Measurements from ENCODE around the gene SOX10.

Gene SOX10

GRCh38 chr22:37983860-37984791, at the start of gene SOX10:
Gene SOX10, minus strand, starts transcription at chr22:37984555. Its CDS starts 771 bp downstream, at chr22:37983784.
- DNase-seq (ENCODE audit: extremely low spot score): no peak
- POLR2A ChIA-PET: no interaction called here
- no peak for TF ChIP-seq ZNF384 (IDR thresholded peaks at IDR 0.05)
- CTCF ChIA-PET: interaction anchor here (0.5 kb wide), 1 partner anchor 148 kb away, joined by 3 read pairs; no protein-coding TSS in a partner anchor

- TF ChIP-seq LEF1 (IDR thresholded peaks at IDR 0.05; ENCODE audit: borderline replicate concordance) (no peak), FOXM1 (IDR thresholded peaks at IDR 0.05; ENCODE audit: borderline replicate concordance) (no peak), SP1 (IDR thresholded peaks at IDR 0.05) (no peak), TARDBP (IDR thresholded peaks at IDR 0.05) (no peak), L3MBTL2 (conservative IDR thresholded peaks at IDR 0.05) (no peak), CTBP1 (IDR thresholded peaks at IDR 0.05; ENCODE audit: borderline replicate concordance) (no peak), FOXK2 (IDR thresholded peaks at IDR 0.05) (no peak), NFRKB (IDR thresholded peaks at IDR 0.05) (no peak), FOXA1 (IDR thresholded peaks at IDR 0.05) (no peak), ELF4 (IDR thresholded peaks at IDR 0.05) (no peak), BHLHE40 (IDR thresholded peaks at IDR 0.05; ENCODE audit: borderline replicate concordance) (no peak), PKNOX1 (IDR thresholded peaks at IDR 0.05) (no peak), SUZ12 (IDR thresholded peaks at IDR 0.05) (no peak), HDGF (IDR thresholded peaks at IDR 0.05; ENCODE audit: borderline replicate concordance) (no peak), ARNT (IDR thresholded peaks at IDR 0.05) (no peak)
- ChIA-PET CTCF (interaction anchor here (0.6 to 2.9 kb wide), 2 partner anchors 19 to 292 kb away, joined by 3 to 10 read pairs; no protein-coding TSS in a partner anchor), POLR2A (no interaction called here)
- DNase-seq (ENCODE audit: extremely low spot score): no peak
These were observed 49.3 kb upstream of the SOX10 start for GRCh38 chr22:38033522-38034277.

- TF ChIP-seq BHLHE40 (IDR thresholded peaks at IDR 0.05; ENCODE audit: borderline replicate concordance): no peak
- TF ChIP-seq LEF1 (IDR thresholded peaks at IDR 0.05; ENCODE audit: borderline replicate concordance): 0 out of 2 replicates have a peak, but pooled peaks have one; percentile 53
- TF ChIP-seq PKNOX1 (IDR thresholded peaks at IDR 0.05): peak; percentile 88
- TF ChIP-seq SUZ12 (IDR thresholded peaks at IDR 0.05): no peak
- TF ChIP-seq FOXK2 (IDR thresholded peaks at IDR 0.05): no peak
- no peak for DNase-seq (ENCODE audit: extremely low spot score)
- ChIA-PET POLR2A (interaction anchor here (0.9 to 1.0 kb wide), 2 partner anchors 79 to 228 kb away, joined by 3 to 5 read pairs; partner anchors contain the start of genes C22orf23 and POLR2F), CTCF (interaction anchor here (0.6 to 2.9 kb wide), 4 partner anchors 19 to 372 kb away, joined by 3 to 10 read pairs (median 6); no protein-coding TSS in a partner anchor)
These were observed 48.5 kb upstream of the SOX10 start for GRCh38 chr22:38032681-38033521.

GRCh38 chr22:38031491-38031890, 47.1 kb upstream of the SOX10 start:
- CTCF ChIA-PET: interaction anchor here (2.4 kb wide), 1 partner anchor 21 kb away, joined by 9 read pairs; no protein-coding TSS in a partner anchor

More at GRCh38 chr22:38031491-38031890, 47.1 kb upstream of the SOX10 start:
- no peak for DNase-seq (ENCODE audit: extremely low spot score)
- TF ChIP-seq BHLHE40 (IDR thresholded peaks at IDR 0.05; ENCODE audit: borderline replicate concordance): no peak
- no peak for TF ChIP-seq LEF1 (IDR thresholded peaks at IDR 0.05; ENCODE audit: borderline replicate concordance)
- no peak for TF ChIP-seq ELF4 (IDR thresholded peaks at IDR 0.05)
- no peak for TF ChIP-seq SUZ12 (IDR thresholded peaks at IDR 0.05)
- TF ChIP-seq FOXA1 (IDR thresholded peaks at IDR 0.05): no peak
- no peak for TF ChIP-seq CTBP1 (IDR thresholded peaks at IDR 0.05; ENCODE audit: borderline replicate concordance)
- no peak for TF ChIP-seq PKNOX1 (IDR thresholded peaks at IDR 0.05)
- TF ChIP-seq FOXM1 (IDR thresholded peaks at IDR 0.05; ENCODE audit: borderline replicate concordance): no peak
- TF ChIP-seq SP1 (IDR thresholded peaks at IDR 0.05): no peak
- TF ChIP-seq TARDBP (IDR thresholded peaks at IDR 0.05): no peak
- TF ChIP-seq L3MBTL2 (conservative IDR thresholded peaks at IDR 0.05): no peak
- no peak for TF ChIP-seq ARNT (IDR thresholded peaks at IDR 0.05)
- no peak for TF ChIP-seq ZNF384 (IDR thresholded peaks at IDR 0.05)
- no peak for TF ChIP-seq HDGF (IDR thresholded peaks at IDR 0.05; ENCODE audit: borderline replicate concordance)
- no peak for TF ChIP-seq NFRKB (IDR thresholded peaks at IDR 0.05)
- TF ChIP-seq FOXK2 (IDR thresholded peaks at IDR 0.05): no peak
- POLR2A ChIA-PET: no interaction called here

All from HEK293T (cell line).